Neural cell (in vitro differentiated cells): Measurements from ENCODE around the gene HNRNPR. TPM values are rescaled to one million over a fixed set of nuclear protein-coding genes. Genes with fewer than 3 reads are reported as not detected.

Experiments used
- H2AFZ ChIP-seq: fragments of 200-600, 300-800 bp; sonication (generic), shearing (Covaris generic); 2 replicates; pipeline ENCODE4 v1.6.0; 2014; ENCODE audit warnings: low read depth, mild to moderate bottlenecking, antibody characterized with exemption, low read length, moderate library complexity
- H3F3A ChIP-seq: fragments of 200-600 bp; shearing (Covaris generic); 2 replicates; pipeline ENCODE4 v1.6.1; 2016; ENCODE audit warnings: mild to moderate bottlenecking, moderate library complexity, mixed read lengths, antibody characterized with exemption, low read length; ENCODE audit not compliant: insufficient read depth, poor library complexity, severe bottlenecking
- H3K27ac ChIP-seq: fragments of 200-600, 300-800 bp; sonication (generic), shearing (Covaris generic); 2 replicates; pipeline ENCODE4 v1.5.1; 2014; ENCODE audit warnings: mild to moderate bottlenecking, low read length, moderate library complexity
- H3K27me3 ChIP-seq: fragments of 300-800, 200-600 bp; sonication (generic), shearing (Covaris generic); 2 replicates; pipeline ENCODE4 v1.6.0; 2014; ENCODE audit warnings: mild to moderate bottlenecking, low read depth, low read length, moderate library complexity; ENCODE audit not compliant: insufficient read depth
- H3K36me3 ChIP-seq: fragments of 300-800, 200-600 bp; sonication (generic), shearing (Covaris generic); 2 replicates; pipeline ENCODE4 v1.5.1; 2014; ENCODE audit warnings: mild to moderate bottlenecking, antibody characterized with exemption, low read length, moderate library complexity; ENCODE audit not compliant: insufficient read depth
- H3K4me2 ChIP-seq: fragments of 300-800, 200-600 bp; sonication (generic), shearing (Covaris generic); 2 replicates; pipeline ENCODE4 v1.6.0; 2014; ENCODE audit warnings: mild to moderate bottlenecking, low read length
- H3K4me3 ChIP-seq: fragments of 300-800, 200-600 bp; sonication (generic), shearing (Covaris generic); 2 replicates; pipeline ENCODE4 v1.5.1; 2014; ENCODE audit warnings: mild to moderate bottlenecking, low read length, moderate library complexity
- H3K79me2 ChIP-seq: fragments of 200-600 bp; shearing (Covaris generic); replicated peaks from 2 replicates; pipeline ENCODE4 v1.6.0; 2014; ENCODE audit warnings: mild to moderate bottlenecking, low read length, moderate library complexity; ENCODE audit not compliant: insufficient read depth
- H3K9ac ChIP-seq: fragments of 300-800, 200-600 bp; sonication (generic), shearing (Covaris generic); 2 replicates; pipeline ENCODE4 v1.6.1; 2016; ENCODE audit warnings: mild to moderate bottlenecking, low read length, mixed read lengths
- H3K9me2 ChIP-seq: fragments of 200-600 bp; shearing (Covaris generic); 2 replicates; pipeline ENCODE4 v1.6.1; 2016; ENCODE audit warnings: mild to moderate bottlenecking, low read length, mixed read lengths; ENCODE audit not compliant: insufficient read depth
- H3K9me3 ChIP-seq: fragments of 200-600, 300-800 bp; sonication (generic), shearing (Covaris generic); 2 replicates; pipeline ENCODE4 v1.6.1; 2016; ENCODE audit warnings: mild to moderate bottlenecking, mixed run types, low read length, moderate library complexity, mixed read lengths
- H4K20me1 ChIP-seq: fragments of 200-600 bp; shearing (Covaris generic); 2 replicates; pipeline ENCODE4 v1.6.1; 2016; ENCODE audit warnings: mild to moderate bottlenecking, mixed run types; ENCODE audit not compliant: insufficient read depth
- CTCF ChIP-seq: fragments of 450-650 bp; IDR thresholded peaks from 2 replicates; pipeline ENCODE4 v1.5.1; 2014; ENCODE audit warnings: antibody characterized with exemption, mild to moderate bottlenecking, moderate library complexity; ENCODE audit not compliant: poor library complexity, severe bottlenecking
- EP300 ChIP-seq: fragments of 450-650 bp; conservative IDR thresholded peaks from 2 replicates; pipeline ENCODE4 v1.6.1; 2014; ENCODE audit warnings: antibody characterized with exemption, mild to moderate bottlenecking, moderate library complexity; ENCODE audit not compliant: poor library complexity, severe bottlenecking
- EZH2 ChIP-seq: fragments of 200-600, 300-800 bp; shearing (Covaris generic), sonication (generic); IDR thresholded peaks from 2 replicates; pipeline ENCODE4 v1.6.1; 2014; ENCODE audit warnings: antibody characterized with exemption, low read length, borderline replicate concordance, mild to moderate bottlenecking; ENCODE audit not compliant: insufficient read depth, poor library complexity, severe bottlenecking
- MXI1 ChIP-seq: fragments of 450-650 bp; conservative IDR thresholded peaks from 2 replicates; pipeline ENCODE4 v1.6.1; 2014; ENCODE audit warnings: antibody characterized with exemption, mild to moderate bottlenecking; ENCODE audit not compliant: poor library complexity, severe bottlenecking
- POLR2AphosphoS5 ChIP-seq: IDR thresholded peaks from 2 replicates; pipeline ENCODE4 v1.6.1; 2012
- RAD21 ChIP-seq: fragments of 450-650 bp; conservative IDR thresholded peaks from 2 replicates; pipeline ENCODE4 v1.6.1; 2014; ENCODE audit warnings: antibody characterized with exemption, mild to moderate bottlenecking, moderate library complexity
- REST ChIP-seq: IDR thresholded peaks from 2 replicates; pipeline ENCODE4 v1.6.1; 2012; ENCODE audit warnings: borderline replicate concordance
- SMC3 ChIP-seq: fragments of 450-650 bp; conservative IDR thresholded peaks from 2 replicates; pipeline ENCODE4 v1.6.1; 2014; ENCODE audit warnings: antibody characterized with exemption, mild to moderate bottlenecking, moderate library complexity; ENCODE audit not compliant: poor library complexity
- TAF1 ChIP-seq: IDR thresholded peaks from 2 replicates; pipeline ENCODE4 v1.6.1; 2012; ENCODE audit warnings: low read depth
- polyA plus RNA-seq: library from polyadenylated mRNA; depleted of rRNA; stranded (reverse); fragments of >200 nt; gene quantifications from 2 replicates; pipeline ENCODE4 v1.2.3, GENCODE V29; 2014

HNRNPR gene
- polyA plus RNA-seq, 1 donor from 2014 or later = 345 TPM

GRCh38 chr1:23367451-23367790, 23.3 kb upstream of the HNRNPR start:
- Histone ChIP-seq H2AFZ (peak overlapping the region; percentile 78), H3F3A (peaks cover 19% of the 10 kb centered on the region), H3K36me3 (peaks cover 15% of the 10 kb centered on the region), H4K20me1 (no peaks in the 10 kb centered on the region), H3K9ac (peak overlapping the region; percentile 91), H3K27ac (peak overlapping the region; percentile 93), H3K9me3 (peaks cover 6% of the 10 kb centered on the region), H3K27me3 (no peaks in the 10 kb centered on the region), H3K4me3 (peak overlapping the region; percentile 93), H3K9me2 (no peaks in the 10 kb centered on the region), H3K4me2 (peak overlapping the region; percentile 87), H3K79me2 (peaks cover 12% of the 10 kb centered on the region)
- TF ChIP-seq EZH2 = no peak
- no peak for TF ChIP-seq POLR2AphosphoS5
- no peak for TF ChIP-seq MXI1
- TF ChIP-seq RAD21 = no peak
- TF ChIP-seq EP300 = no peak
- no peak for TF ChIP-seq TAF1
- TF ChIP-seq SMC3 = no peak
- TF ChIP-seq REST = no peak
- no peak for TF ChIP-seq CTCF

GRCh38 chr1:23366598-23366997, 22.5 kb upstream of the HNRNPR start:
- H3K9ac ChIP-seq = no peak overlapping the region
- no peaks in the 10 kb centered on the region for H3K9me2 ChIP-seq
- H3F3A ChIP-seq = peaks cover 19% of the 10 kb centered on the region
- H3K79me2 ChIP-seq = peaks cover 12% of the 10 kb centered on the region
- H3K4me2 ChIP-seq = peak overlapping the region; percentile 87
- H3K27ac ChIP-seq = no peak overlapping the region
- peaks cover 23% of the 10 kb centered on the region for H3K36me3 ChIP-seq
- no peaks in the 10 kb centered on the region for H4K20me1 ChIP-seq
- peaks cover 14% of the 10 kb centered on the region for H3K9me3 ChIP-seq
- no peak for TF ChIP-seq MXI1
- TF ChIP-seq REST = no peak
- TF ChIP-seq CTCF = no peak
- no peak for TF ChIP-seq EP300
- TF ChIP-seq EZH2 = no peak
- no peak for TF ChIP-seq TAF1
- TF ChIP-seq POLR2AphosphoS5 = no peak
- TF ChIP-seq RAD21 = no peak
- no peak for TF ChIP-seq SMC3
- peak overlapping the region; percentile 93 for H3K4me3 ChIP-seq
- no peaks in the 10 kb centered on the region for H3K27me3 ChIP-seq
- H2AFZ ChIP-seq = no peak overlapping the region
